ENCODE data around the gene PNMA1. TPM values are rescaled to one million over a fixed set of nuclear protein-coding genes. Genes with fewer than 3 reads are reported as not detected.

PNMA1 gene
- total RNA-seq, 2 experiments from 2014 or later: 6.0 to 14.5 TPM

- no peak for TF ChIP-seq CTCF (conservative IDR thresholded peaks at IDR 0.05; ENCODE audit: low read length)
- no peak for TF ChIP-seq EZH2phosphoT487 (IDR thresholded peaks at IDR 0.05; ENCODE audit: borderline replicate concordance, low read depth, low read length)
- Histone ChIP-seq H4K20me1 (ENCODE audit: insufficient read depth, low read length) (peaks cover 21% of the 10 kb centered on the region), H3K79me2 (ENCODE audit: insufficient read depth, low read depth, low read length) (peaks cover 94% of the 10 kb centered on the region), H3K9me2 (ENCODE audit: insufficient read depth, low read length) (no peaks in the 10 kb centered on the region), H2AFZ (ENCODE audit: low read length) (no peak overlapping the region), H3K27ac (ENCODE audit: low read depth, low read length, poor library complexity, severe bottlenecking) (peak overlapping the region; percentile 88), H3K36me3 (ENCODE audit: insufficient read depth, low read length) (peaks cover 28% of the 10 kb centered on the region; the same call in 1 of the 2 replicates), H3K9me3 (ENCODE audit: low read length) (no peaks in the 10 kb centered on the region), H3K4me2 (ENCODE audit: low read length) (peak overlapping the region; percentile 99), H3K4me3 (ENCODE audit: low read depth, low read length, poor library complexity, severe bottlenecking) (peak overlapping the region; percentile 78), H3K4me1 (ENCODE audit: insufficient read depth, low read length, poor library complexity, severe bottlenecking) (peaks cover 77% of the 10 kb centered on the region)
- DNase-seq (ENCODE audit: low spot score): peak; percentile 13
- ChIA-PET CTCF (ENCODE audit: unreplicated experiment) (interaction anchor here (1.4 kb wide), 1 partner anchor 13 kb away, joined by 3 read pairs; no protein-coding TSS in a partner anchor), POLR2A (interaction anchor here (0.6 to 7.5 kb wide), 13 partner anchors 7 to 34 kb away, joined by 3 to 53 read pairs (median 5); no protein-coding TSS in a partner anchor)
- TSS peak; percentile 96 for BruUV-seq (replicated peaks)
- intact Hi-C loops (cut with micrococcal nuclease; ENCODE audit: unreplicated experiment): loop anchor here (1.0 kb wide), 1 partner anchor 9 kb away; no protein-coding TSS in a partner anchor
Measured at GRCh38 chr14:73760598-73761586, 46.7 kb upstream of the PNMA1 start.

- Histone ChIP-seq H2AFZ (ENCODE audit: low read length) (no peak overlapping the region), H3K79me2 (ENCODE audit: insufficient read depth, low read depth, low read length) (peaks cover 94% of the 10 kb centered on the region), H3K4me3 (ENCODE audit: low read depth, low read length, poor library complexity, severe bottlenecking) (peak overlapping the region; percentile 78), H3K4me2 (ENCODE audit: low read length) (peak overlapping the region; percentile 99), H3K36me3 (ENCODE audit: insufficient read depth, low read length) (peaks cover 31% of the 10 kb centered on the region; the same call in 1 of the 2 replicates), H3K4me1 (ENCODE audit: insufficient read depth, low read length, poor library complexity, severe bottlenecking) (peaks cover 77% of the 10 kb centered on the region), H3K27ac (ENCODE audit: low read depth, low read length, poor library complexity, severe bottlenecking) (peak overlapping the region; percentile 88), H3K9me3 (ENCODE audit: low read length) (no peaks in the 10 kb centered on the region), H4K20me1 (ENCODE audit: insufficient read depth, low read length) (peaks cover 30% of the 10 kb centered on the region), H3K9me2 (ENCODE audit: insufficient read depth, low read length) (no peaks in the 10 kb centered on the region)
- DNase-seq (ENCODE audit: low spot score): peak; percentile 96
- intact Hi-C loops (cut with micrococcal nuclease; ENCODE audit: unreplicated experiment): loop anchor here (1.0 kb wide), 1 partner anchor 10 kb away; no protein-coding TSS in a partner anchor
- CTCF ChIA-PET (ENCODE audit: unreplicated experiment): interaction anchor here (1.4 kb wide), 1 partner anchor 14 kb away, joined by 3 read pairs; no protein-coding TSS in a partner anchor
- no TSS peak for BruUV-seq (replicated peaks)
- POLR2A ChIA-PET: interaction anchor here (0.6 to 7.5 kb wide), 11 partner anchors 8 to 35 kb away, joined by 3 to 53 read pairs (median 5); no protein-coding TSS in a partner anchor
- TF ChIP-seq CTCF (conservative IDR thresholded peaks at IDR 0.05; ENCODE audit: low read length): peak; percentile 37
- no peak for TF ChIP-seq EZH2phosphoT487 (IDR thresholded peaks at IDR 0.05; ENCODE audit: borderline replicate concordance, low read depth, low read length)
Measured at GRCh38 chr14:73759714-73760597, 45.8 kb upstream of the PNMA1 start.
